DMS153 (cell line): ENCODE results near the gene XG.

Experiments
- DNase-seq: peaks from one replicate; lab custom pipeline; 2025; lab: John Stamatoyannopoulos, UW

Gene XG

GRCh38 chrX:2819345-2820135 lies 67.7 kb downstream of the XG start:
- no peak for DNase-seq

- no peak for DNase-seq
These were observed 68.4 kb downstream of the XG start for GRCh38 chrX:2820136-2820771.

- no peak for DNase-seq
These were observed 72.1 kb downstream of the XG start for GRCh38 chrX:2823795-2824386.

- DNase-seq, result no peak
These were observed 73.0 kb downstream of the XG start for GRCh38 chrX:2824886-2825285.

GRCh38 chrX:2828344-2828958 lies 76.6 kb downstream of the XG start, which contains the start of gene GYG2:
GYG2 (plus strand) TSS chrX:2828930; CDS start chrX:2830189, 1,259 bp downstream.
- no peak for DNase-seq

- no peak for DNase-seq
These were observed 77.1 kb downstream of the XG start for GRCh38 chrX:2828959-2829411.

GRCh38 chrX:2829469-2830246 lies 77.8 kb downstream of the XG start:
- no peak for DNase-seq

GRCh38 chrX:2831471-2832228 lies 79.8 kb downstream of the XG start:
- DNase-seq, result no peak

- no peak for DNase-seq
These were observed 86.1 kb downstream of the XG start for GRCh38 chrX:2837961-2838360.

- no peak for DNase-seq
These were observed 89.1 kb downstream of the XG start for GRCh38 chrX:2840961-2841360.

GRCh38 chrX:2841537-2841936 lies 89.7 kb downstream of the XG start:
- no peak for DNase-seq

- no peak for DNase-seq
These were observed 95.2 kb downstream of the XG start for GRCh38 chrX:2846992-2847391.

- DNase-seq, result no peak
These were observed 97.0 kb downstream of the XG start for GRCh38 chrX:2848871-2849301.

- DNase-seq, result no peak
These were observed 103.1 kb downstream of the XG start for GRCh38 chrX:2854918-2855317.

- DNase-seq, result no peak
These were observed 103.9 kb downstream of the XG start for GRCh38 chrX:2855761-2856160.

- DNase-seq, result no peak
These were observed 105.7 kb downstream of the XG start for GRCh38 chrX:2857566-2857965.

GRCh38 chrX:2859197-2859797 lies 107.5 kb downstream of the XG start:
- DNase-seq, result no peak

- no peak for DNase-seq
These were observed 110.6 kb downstream of the XG start for GRCh38 chrX:2862404-2862803.

- no peak for DNase-seq
These were observed 111.8 kb downstream of the XG start for GRCh38 chrX:2863646-2864045.
